HCT116 (cell line): ENCODE measurements around the gene ANKRD10. TPM values are rescaled to one million over a fixed set of nuclear protein-coding genes. Genes with fewer than 3 reads are reported as not detected.

ENCODE experiments used
- ATAC-seq: fragments of 200-7000 bp; cut with Tn5 transposase; 2 replicates; pipeline ENCODE4 v1.9.1; 2020; ENCODE audit warnings: mild to moderate bottlenecking, moderate library complexity
- BruUV-seq: library from RNA; stranded (reverse); fragments of 400-500 nt; replicated peaks from 2 replicates; lab custom pipeline; 2021; lab: Mats Ljungman, UMichigan
- CTCF ChIA-PET: fragments of 300-600 bp; sonication (Branson Sonifier 250); formaldehyde crosslinking; loops from one replicate; lab custom pipeline; 2021; ENCODE audit warnings: antibody characterized with exemption; lab: Charles Lee
- POLR2A ChIA-PET: fragments of 300-600, 350-600 bp; sonication (Branson Sonifier 250); formaldehyde crosslinking; loops from one replicate; lab custom pipeline; 2021; ENCODE audit warnings: antibody characterized with exemption; lab: Charles Lee
- RAD21 ChIA-PET, 2 experiments: fragments of 300-600 bp; sonication (Branson Sonifier 250); formaldehyde crosslinking; loops; one replicate each; lab custom pipeline; 2023; ENCODE audit warnings: low total read pairs in 2 of 2; ENCODE audit not compliant: uncharacterized antibody in 2 of 2, unreplicated experiment in 2 of 2, low non-redundant PET in 1 of 2; lab: Charles Lee
- DNase-seq: peaks from one replicate; pipeline ENCODE4 v3.0.0-alpha.2; 2010; ENCODE audit warnings: low read depth, low spot score
- H2AFZ ChIP-seq: fragments of 200-600 bp; shearing (Covaris generic), sonication (generic); 2 replicates; pipeline ENCODE4 v1.6.1; 2017; ENCODE audit warnings: low read depth, mixed run types, mixed read lengths, antibody characterized with exemption, low read length; ENCODE audit not compliant: poor library complexity, severe bottlenecking
- H3K27ac ChIP-seq: 2 replicates; pipeline ENCODE4 v1.5.1; 2012; ENCODE audit warnings: low read depth, low read length
- H3K27me3 ChIP-seq: fragments of 200-600 bp; sonication (generic); 2 replicates; pipeline ENCODE4 v1.6.1; 2016; ENCODE audit warnings: mixed run types, low read length, mixed read lengths; ENCODE audit not compliant: insufficient read depth
- H3K36me3 ChIP-seq, 2 experiments: fragments of 200-500 bp in 1 of 2; fragments of 200-600 bp in 1 of 2; sonication (Bioruptor generic) in 1 of 2; sonication (generic) in 1 of 2; 2 replicates each; pipeline versions ENCODE4 v1.5.1 to v1.6.1; 2014 to 2016; ENCODE audit warnings: low read length in 2 of 2, inconsistent platforms in 1 of 2, mixed read lengths in 1 of 2, mixed run types in 1 of 2; ENCODE audit not compliant: insufficient read depth in 2 of 2, control insufficient read depth in 1 of 2
- H3K4me1 ChIP-seq, 2 experiments: fragments of 200-600 bp in 1 of 2; sonication (generic) in 1 of 2; 2 replicates each; pipeline versions ENCODE4 v1.5.1 to v1.6.1; 2012 to 2017; ENCODE audit warnings: low read length in 2 of 2, inconsistent platforms in 1 of 2, mild to moderate bottlenecking in 1 of 2, mixed read lengths in 1 of 2, mixed run types in 1 of 2, moderate library complexity in 1 of 2; ENCODE audit not compliant: insufficient read depth in 2 of 2, control insufficient read depth in 1 of 2
- H3K4me2 ChIP-seq: fragments of 200-600 bp; sonication (generic); 2 replicates; pipeline ENCODE4 v1.6.1; 2017; ENCODE audit warnings: mixed run types, low read length, mixed read lengths
- H3K4me3 ChIP-seq, 2 experiments: fragments of 200-600 bp in 1 of 2; sonication (generic) in 1 of 2; replicated peaks in 1 of 2; 2 replicates each; pipeline ENCODE4 v1.5.1; 2011 to 2016; ENCODE audit warnings: low read length in 2 of 2, control low read depth in 1 of 2, low read depth in 1 of 2, mild to moderate bottlenecking in 1 of 2, mixed read lengths in 1 of 2, mixed run types in 1 of 2
- H3K79me2 ChIP-seq: fragments of 200-600 bp; sonication (generic); 2 replicates; pipeline ENCODE4 v1.6.1; 2017; ENCODE audit warnings: mild to moderate bottlenecking, mixed run types, low read length, moderate library complexity, mixed read lengths; ENCODE audit not compliant: insufficient read depth
- H3K9ac ChIP-seq: fragments of 200-600 bp; sonication (generic); 2 replicates; pipeline ENCODE4 v1.6.1; 2016; ENCODE audit warnings: low read length, mixed read lengths
- H3K9me2 ChIP-seq: fragments of 200-600 bp; sonication (generic), shearing (Covaris generic); 2 replicates; pipeline ENCODE4 v1.6.1; 2017; ENCODE audit warnings: mixed run types, mild to moderate bottlenecking, moderate library complexity; ENCODE audit not compliant: insufficient read depth
- H3K9me3 ChIP-seq, 2 experiments: fragments of 200-500 bp in 1 of 2; fragments of 200-600 bp in 1 of 2; sonication (Bioruptor generic) in 1 of 2; sonication (generic) in 1 of 2; 2 replicates each; pipeline ENCODE4 v1.6.1; 2014 to 2017; ENCODE audit warnings: low read length in 2 of 2, mixed read lengths in 2 of 2, inconsistent platforms in 1 of 2, low read depth in 1 of 2, mild to moderate bottlenecking in 1 of 2, mixed run types in 1 of 2, moderate library complexity in 1 of 2; ENCODE audit not compliant: control insufficient read depth in 1 of 2, insufficient read depth in 1 of 2
- H4K20me1 ChIP-seq: fragments of 200-600 bp; sonication (generic), shearing (Covaris generic); 2 replicates; pipeline ENCODE4 v1.6.1; 2017; ENCODE audit warnings: mixed run types, mild to moderate bottlenecking, moderate library complexity; ENCODE audit not compliant: insufficient read depth
- ATF3 ChIP-seq: IDR thresholded peaks from 2 replicates; pipeline ENCODE4 v1.6.1; 2012
- CBX3 ChIP-seq: IDR thresholded peaks from 2 replicates; pipeline ENCODE4 v1.6.1; 2012; ENCODE audit warnings: low read depth
- CEBPB ChIP-seq: IDR thresholded peaks from 2 replicates; pipeline ENCODE4 v1.6.1; 2012; ENCODE audit warnings: low read depth
- CTCF ChIP-seq, 3 experiments: fragments of 200-600 bp in 1 of 3; sonication (generic) in 1 of 3; IDR thresholded peaks in 2 of 3; conservative IDR thresholded peaks in 1 of 3; 2 replicates each; pipeline ENCODE4 v1.5.1; 2012 to 2017; ENCODE audit warnings: low read depth in 2 of 3, low read length in 2 of 3, antibody characterized with exemption in 1 of 3, borderline replicate concordance in 1 of 3, control low read depth in 1 of 3, mild to moderate bottlenecking in 1 of 3, mixed read lengths in 1 of 3, mixed run types in 1 of 3, moderate library complexity in 1 of 3; ENCODE audit not compliant: insufficient read depth in 1 of 3
- EGR1 ChIP-seq: IDR thresholded peaks from 2 replicates; pipeline ENCODE4 v1.6.1; 2012; ENCODE audit warnings: low read depth
- ELF1 ChIP-seq: IDR thresholded peaks from 2 replicates; pipeline ENCODE4 v1.6.1; 2012; ENCODE audit warnings: low read depth, borderline replicate concordance
- EZH2phosphoT487 ChIP-seq: fragments of 200-600 bp; IDR thresholded peaks from 2 replicates; pipeline ENCODE4 v1.6.1; 2018; ENCODE audit warnings: antibody characterized with exemption, borderline replicate concordance
- FOSL1 ChIP-seq: IDR thresholded peaks from 2 replicates; pipeline ENCODE4 v1.6.1; 2012; ENCODE audit warnings: low read depth
- MAX ChIP-seq: IDR thresholded peaks from 2 replicates; pipeline ENCODE4 v1.6.1; 2012
- POLR2A ChIP-seq: IDR thresholded peaks from 2 replicates; pipeline ENCODE4 v1.7.0; 2011; ENCODE audit warnings: borderline replicate concordance; ENCODE audit not compliant: insufficient read depth, insufficient read length; ENCODE audit errors: extremely low read depth
- POLR2AphosphoS5 ChIP-seq: IDR thresholded peaks from 2 replicates; pipeline ENCODE4 v1.6.1; 2011; ENCODE audit warnings: mild to moderate bottlenecking, low read depth, low read length, moderate library complexity
- RAD21 ChIP-seq: IDR thresholded peaks from 2 replicates; pipeline ENCODE4 v1.6.1; 2012; ENCODE audit warnings: low read depth, mild to moderate bottlenecking
- SP1 ChIP-seq: IDR thresholded peaks from 2 replicates; pipeline ENCODE4 v1.6.1; 2012; ENCODE audit warnings: low read depth
- SRF ChIP-seq: IDR thresholded peaks from 2 replicates; pipeline ENCODE4 v1.6.1; 2012; ENCODE audit warnings: low read depth
- TCF7L2 ChIP-seq: IDR thresholded peaks from 2 replicates; pipeline ENCODE4 v1.7.0; 2011; ENCODE audit warnings: borderline replicate concordance, inconsistent platforms; ENCODE audit not compliant: insufficient read depth, insufficient read length; ENCODE audit errors: extremely low read depth
- ZBTB33 ChIP-seq: IDR thresholded peaks from 2 replicates; pipeline ENCODE4 v1.6.1; 2011; ENCODE audit warnings: mild to moderate bottlenecking, low read length, moderate library complexity; ENCODE audit not compliant: insufficient replicate concordance; ENCODE audit errors: extremely low read depth
- ZFX ChIP-seq: fragments of 450-650 bp; IDR thresholded peaks from 2 replicates; pipeline ENCODE4 v1.6.1; 2017
- ZNF274 ChIP-seq: fragments of 200-500 bp; sonication (Bioruptor generic); IDR thresholded peaks from 2 replicates; pipeline ENCODE4 v1.6.1; 2014; ENCODE audit warnings: mild to moderate bottlenecking, low read depth, low read length, inconsistent platforms
- intact Hi-C: fragments of 100-400 bp; cut with micrococcal nuclease; formaldehyde crosslinking; loops from 2 replicates; pipeline ENCODE4 v1.10.0; 2022
- total RNA-seq: library from RNA; stranded (reverse); gene quantifications from one replicate; pipeline ENCODE4 v1.2.1, GENCODE V29; 2021; ENCODE audit not compliant: unreplicated experiment

Gene ANKRD10
- total RNA-seq, 1 experiment from 2014 or later, result 173 TPM

GRCh38 chr13:110875241-110875640, 39.6 kb downstream of the ANKRD10 start:
- CTCF ChIA-PET, result no interaction called here
- DNase-seq (no peak), ATAC-seq (no peak)
- BruUV-seq, result no TSS peak
- H3K9me3 ChIP-seq, result no peaks in the 10 kb centered on the region
- peaks cover 16 to 44% of the 10 kb centered on the region in 2 experiments for H3K4me1 ChIP-seq
- no peaks in the 10 kb centered on the region for H3K79me2 ChIP-seq
- H3K36me3 ChIP-seq, result no peaks in the 10 kb centered on the region
- no peaks in the 10 kb centered on the region for H3K9me2 ChIP-seq
- no peak overlapping the region for H3K27ac ChIP-seq
- no peaks in the 10 kb centered on the region for H4K20me1 ChIP-seq
- H3K4me3 ChIP-seq, result peak overlapping the region in 1 of 2 experiments; percentile 48; a peak in 1 of 4 replicates
- peak overlapping the region; percentile 85 for H2AFZ ChIP-seq
- H3K9ac ChIP-seq, result peak overlapping the region; percentile 42
- H3K4me2 ChIP-seq, result peak overlapping the region; percentile 79
- POLR2A ChIA-PET, result no interaction called here
- intact Hi-C loops, result no loop called here
- H3K27me3 ChIP-seq, result no peaks in the 10 kb centered on the region
- TF ChIP-seq SRF (no peak), POLR2AphosphoS5 (no peak), CBX3 (no peak), RAD21 (no peak), ELF1 (no peak), ZFX (no peak)
- RAD21 ChIA-PET, result no interaction called here

- H3K27ac ChIP-seq, result no peak overlapping the region
- H3K4me3 ChIP-seq, result peak overlapping the region; percentile 24 to 48
- CTCF ChIA-PET, result no interaction called here
- peak overlapping the region; percentile 79 for H3K4me2 ChIP-seq
- BruUV-seq, result no TSS peak
- H3K79me2 ChIP-seq, result no peaks in the 10 kb centered on the region
- H3K9ac ChIP-seq, result peak overlapping the region; percentile 42
- no peaks in the 10 kb centered on the region for H3K9me2 ChIP-seq
- H4K20me1 ChIP-seq, result no peaks in the 10 kb centered on the region
- H3K4me1 ChIP-seq, result peaks cover 16 to 51% of the 10 kb centered on the region in 2 experiments
- ATAC-seq (peak; percentile 78), DNase-seq (peak; percentile 39)
- POLR2A ChIA-PET, result no interaction called here
- no peaks in the 10 kb centered on the region for H3K36me3 ChIP-seq
- no peaks in the 10 kb centered on the region for H3K9me3 ChIP-seq
- RAD21 ChIA-PET, result no interaction called here
- peak overlapping the region; percentile 85 for H2AFZ ChIP-seq
- intact Hi-C loops, result no loop called here
- no peaks in the 10 kb centered on the region for H3K27me3 ChIP-seq
- TF ChIP-seq EZH2phosphoT487 (no peak), EGR1 (no peak), POLR2AphosphoS5 (no peak), RAD21 (no peak), SP1 (no peak), ZNF274 (no peak), POLR2A (no peak), SRF (no peak), TCF7L2 (no peak), ATF3 (no peak), CEBPB (no peak), CTCF (IDR thresholded peaks at IDR 0.05 in 2 of 3, conservative IDR thresholded peaks at IDR 0.05 in 1 of 3; ENCODE audit: borderline replicate concordance in 1 of 3, insufficient read depth in 1 of 3, low read depth in 2 of 3, low read length in 2 of 3) (no peak), FOSL1 (no peak), MAX (no peak), ZBTB33 (no peak)
These were observed 40.3 kb downstream of the ANKRD10 start for GRCh38 chr13:110874508-110874960.
